T-helper 2 cell (primary cell): ENCODE measurements around the gene DOCK1.
"Not testable (repeated sequence)": the region's sequence is repeated elsewhere in the genome, so short reads cannot be mapped to it uniquely, and the experiment has no call there.

Source experiments
- DNase-seq, 5 experiments: peaks; one replicate each; pipeline versions ENCODE4 v3.0.0 to v3.0.0-alpha.2; 2012 to 2022

Gene DOCK1

GRCh38 chr10:127291329-127291728 lies 386.1 kb downstream of the DOCK1 start:
- DNase-seq: no peak

GRCh38 chr10:127292888-127293287 lies 387.7 kb downstream of the DOCK1 start:
- no peak for DNase-seq

GRCh38 chr10:127293640-127294039 lies 388.4 kb downstream of the DOCK1 start:
- peak in 3 of 5 experiments; percentile 38 to 96 (median 76) for DNase-seq

- DNase-seq: no peak
These were observed 391.5 kb downstream of the DOCK1 start for GRCh38 chr10:127296696-127297095.

GRCh38 chr10:127298381-127298780 lies 393.2 kb downstream of the DOCK1 start:
- DNase-seq: no peak

- not testable (repeated sequence) for DNase-seq
These were observed 394.0 kb downstream of the DOCK1 start for GRCh38 chr10:127299192-127299591.

GRCh38 chr10:127299956-127300689 lies 394.9 kb downstream of the DOCK1 start:
- no peak for DNase-seq

GRCh38 chr10:127300868-127301321 lies 395.7 kb downstream of the DOCK1 start:
- no peak for DNase-seq

- no peak for DNase-seq
These were observed 397.1 kb downstream of the DOCK1 start for GRCh38 chr10:127302343-127302742.

- DNase-seq: no peak
These were observed 397.9 kb downstream of the DOCK1 start for GRCh38 chr10:127303105-127303504.

- DNase-seq: no peak
These were observed 398.5 kb downstream of the DOCK1 start for GRCh38 chr10:127303746-127304145.

GRCh38 chr10:127306479-127306878 lies 401.3 kb downstream of the DOCK1 start:
- no peak for DNase-seq

GRCh38 chr10:127307338-127307737 lies 402.1 kb downstream of the DOCK1 start:
- DNase-seq: no peak

GRCh38 chr10:127308031-127308430 lies 402.8 kb downstream of the DOCK1 start:
- no peak for DNase-seq

- DNase-seq: not testable (repeated sequence)
These were observed 404.4 kb downstream of the DOCK1 start for GRCh38 chr10:127309619-127310018.

- DNase-seq: no peak
These were observed 405.2 kb downstream of the DOCK1 start for GRCh38 chr10:127310430-127310829.

- no peak for DNase-seq
These were observed 405.7 kb downstream of the DOCK1 start for GRCh38 chr10:127310923-127311322.

GRCh38 chr10:127313996-127314700 lies 408.9 kb downstream of the DOCK1 start:
- no peak for DNase-seq

- DNase-seq: no peak
These were observed 409.6 kb downstream of the DOCK1 start for GRCh38 chr10:127314797-127315196.

- no peak for DNase-seq
These were observed 410.7 kb downstream of the DOCK1 start for GRCh38 chr10:127315888-127316287.

GRCh38 chr10:127318396-127318795 lies 413.2 kb downstream of the DOCK1 start:
- DNase-seq: no peak

- no peak for DNase-seq
These were observed 414.0 kb downstream of the DOCK1 start for GRCh38 chr10:127319271-127319670.

- no peak for DNase-seq
These were observed 414.5 kb downstream of the DOCK1 start for GRCh38 chr10:127319691-127320090.

- DNase-seq: no peak
These were observed 414.9 kb downstream of the DOCK1 start for GRCh38 chr10:127320176-127320575.
